H9 (cell line): ENCODE measurements around the gene MST1. TPM values are rescaled to one million over a fixed set of nuclear protein-coding genes. Genes with fewer than 3 reads are reported as not detected.

Experiments used
- DNase-seq: peaks from one replicate; pipeline ENCODE4 v3.0.0-alpha.2; 2017
- H2AFZ ChIP-seq: one replicate; pipeline ENCODE4 v1.6.1; 2013; ENCODE audit warnings: mild to moderate bottlenecking, low read length, control low read depth, moderate library complexity
- H2AK5ac ChIP-seq: 2 replicates; pipeline ENCODE4 v1.6.1; 2013; ENCODE audit warnings: low read length, control low read depth, mixed read lengths; ENCODE audit not compliant: insufficient read length
- H2BK120ac ChIP-seq: one replicate; pipeline ENCODE4 v1.6.1; 2013; ENCODE audit warnings: low read depth, mild to moderate bottlenecking, low read length, control low read depth, inconsistent platforms; ENCODE audit not compliant: poor library complexity, severe bottlenecking
- H2BK12ac ChIP-seq: 2 replicates; pipeline ENCODE4 v1.6.1; 2013; ENCODE audit warnings: low read length, control low read depth, mixed read lengths, low read depth; ENCODE audit not compliant: insufficient read length
- H2BK15ac ChIP-seq: 2 replicates; pipeline ENCODE4 v1.6.1; 2013; ENCODE audit warnings: low read depth, low read length, control low read depth
- H2BK20ac ChIP-seq: one replicate; pipeline ENCODE4 v1.6.1; 2013; ENCODE audit warnings: low read depth, mild to moderate bottlenecking, low read length, control low read depth, inconsistent platforms; ENCODE audit not compliant: poor library complexity, severe bottlenecking
- H2BK5ac ChIP-seq: 2 replicates; pipeline ENCODE4 v1.6.1; 2013; ENCODE audit warnings: low read length, control low read depth, mixed read lengths; ENCODE audit not compliant: insufficient read length
- H3K14ac ChIP-seq: 2 replicates; pipeline ENCODE4 v1.6.1; 2013; ENCODE audit warnings: low read length, control low read depth; ENCODE audit not compliant: insufficient read depth
- H3K18ac ChIP-seq: 2 replicates; pipeline ENCODE4 v1.6.1; 2013; ENCODE audit warnings: low read depth, mild to moderate bottlenecking, mixed read lengths, low read length, control low read depth; ENCODE audit not compliant: insufficient read length
- H3K23ac ChIP-seq: 2 replicates; pipeline ENCODE4 v1.6.1; 2013; ENCODE audit warnings: low read length, control low read depth, mixed read lengths, low read depth; ENCODE audit not compliant: insufficient read length
- H3K23me2 ChIP-seq: 2 replicates; pipeline ENCODE4 v1.6.1; 2013; ENCODE audit warnings: low read depth, mild to moderate bottlenecking, mixed read lengths, low read length, control low read depth; ENCODE audit not compliant: insufficient read length, poor library complexity, severe bottlenecking
- H3K27ac ChIP-seq: 2 replicates; pipeline ENCODE4 v1.5.1; 2013; ENCODE audit warnings: low read length, control low read depth, mixed read lengths, low read depth; ENCODE audit not compliant: insufficient read length
- H3K27me3 ChIP-seq: 2 replicates; pipeline ENCODE4 v1.6.1; 2013; ENCODE audit warnings: low read length, control low read depth, inconsistent platforms; ENCODE audit not compliant: insufficient read depth
- H3K4ac ChIP-seq: 2 replicates; pipeline ENCODE4 v1.6.1; 2013; ENCODE audit warnings: low read depth, mild to moderate bottlenecking, control low read depth, inconsistent platforms, low read length, moderate library complexity
- H3K4me1 ChIP-seq: 2 replicates; pipeline ENCODE4 v1.6.1; 2013; ENCODE audit warnings: low read length, control low read depth, inconsistent platforms; ENCODE audit not compliant: insufficient read depth
- H3K4me2 ChIP-seq: 2 replicates; pipeline ENCODE4 v1.6.1; 2013; ENCODE audit warnings: low read length, control low read depth, mixed read lengths; ENCODE audit not compliant: insufficient read length, insufficient read depth
- H3K56ac ChIP-seq: 2 replicates; pipeline ENCODE4 v1.6.1; 2013; ENCODE audit warnings: low read depth, mild to moderate bottlenecking, mixed read lengths, low read length, control low read depth; ENCODE audit not compliant: insufficient read length
- H3K79me1 ChIP-seq: 2 replicates; pipeline ENCODE4 v1.6.1; 2013; ENCODE audit warnings: low read depth, mild to moderate bottlenecking, moderate library complexity, low read length, control low read depth, inconsistent platforms; ENCODE audit not compliant: insufficient read depth, poor library complexity, severe bottlenecking
- H3K79me2 ChIP-seq: 2 replicates; pipeline ENCODE4 v1.6.1; 2013; ENCODE audit warnings: low read length, control low read depth, inconsistent platforms; ENCODE audit not compliant: insufficient read depth
- H3K9ac ChIP-seq: 2 replicates; pipeline ENCODE4 v1.6.1; 2013; ENCODE audit warnings: low read length, control low read depth, mixed read lengths; ENCODE audit not compliant: insufficient read length; ENCODE audit errors: extremely low read depth
- H3K9me3 ChIP-seq: one replicate; pipeline ENCODE4 v1.6.1; 2013; ENCODE audit warnings: low read depth, low read length, inconsistent platforms; ENCODE audit not compliant: control insufficient read depth
- H3T11ph ChIP-seq: one replicate; pipeline ENCODE4 v1.6.1; 2013; ENCODE audit warnings: mild to moderate bottlenecking, low read length, control low read depth, inconsistent platforms
- H4K20me1 ChIP-seq: one replicate; pipeline ENCODE4 v1.6.1; 2013; ENCODE audit not compliant: control insufficient read depth, insufficient read length, insufficient read depth
- H4K5ac ChIP-seq: 2 replicates; pipeline ENCODE4 v1.6.1; 2013; ENCODE audit warnings: low read depth, mild to moderate bottlenecking, mixed read lengths, low read length, control low read depth; ENCODE audit not compliant: insufficient read length
- H4K8ac ChIP-seq: replicated peaks from 2 replicates; pipeline ENCODE4 v1.6.1; 2013; ENCODE audit warnings: low read length, control low read depth, mixed read lengths, low read depth; ENCODE audit not compliant: insufficient read length
- H4K91ac ChIP-seq: 2 replicates; pipeline ENCODE4 v1.6.1; 2013; ENCODE audit warnings: low read depth, mild to moderate bottlenecking, moderate library complexity, mixed read lengths, low read length, control low read depth; ENCODE audit not compliant: insufficient read length
- H3K27ac Mint-ChIP-seq, 3 experiments: 2 replicates in 2 of 3; 3 replicates in 1 of 3; pipeline ENCODE4 v1.8.0; 2020 to 2021; ENCODE audit warnings: mixed read lengths in 3 of 3, mild to moderate bottlenecking in 1 of 3, moderate library complexity in 1 of 3
- H3K27me3 Mint-ChIP-seq: 2 replicates; pipeline ENCODE4 v1.8.0; 2021; ENCODE audit warnings: low read depth, mild to moderate bottlenecking, moderate library complexity, mixed read lengths
- H3K36me3 Mint-ChIP-seq, 3 experiments: 2 replicates in 2 of 3; 3 replicates in 1 of 3; pipeline ENCODE4 v1.8.0; 2020 to 2021; ENCODE audit warnings: low read depth in 3 of 3, mixed read lengths in 3 of 3; ENCODE audit not compliant: insufficient read depth in 1 of 3
- H3K4me1 Mint-ChIP-seq, 2 experiments: 2 replicates each; pipeline ENCODE4 v1.8.0; 2020; ENCODE audit warnings: mixed read lengths in 2 of 2
- H3K4me3 Mint-ChIP-seq, 2 experiments: 2 replicates in 1 of 2; 3 replicates in 1 of 2; pipeline ENCODE4 v1.8.0; 2020 to 2021; ENCODE audit warnings: mild to moderate bottlenecking in 2 of 2, mixed read lengths in 2 of 2, moderate library complexity in 1 of 2
- H3K9me3 Mint-ChIP-seq, 2 experiments: 2 replicates in 1 of 2; 3 replicates in 1 of 2; pipeline ENCODE4 v1.8.0; 2020; ENCODE audit warnings: mild to moderate bottlenecking in 2 of 2, mixed read lengths in 2 of 2, moderate library complexity in 1 of 2
- WGBS: extraction: QIAGEN DNeasy Blood & Tissue Kit; methylation state at CpG from one replicate; pipeline ENCODE4 v1.1.7; 2013; ENCODE audit warnings: missing lambda C conversion rate, low lambda C conversion rate, mixed read lengths; ENCODE audit not compliant: insufficient read length; ENCODE audit errors: extremely low coverage; 5-methylcytosine and 5-hydroxymethylcytosine counted together
- total RNA-seq: library from RNA; stranded (reverse); gene quantifications from 2 replicates; pipeline ENCODE4 v1.2.1, GENCODE V29; 2021
- TF ChIP-seq, protein P1 (sequence below): fragments of 200-600 bp; sonication (generic); conservative IDR thresholded peaks from 3 replicates; pipeline ENCODE4 v1.8.0; 2021; ENCODE audit warnings: antibody characterized with exemption, mild to moderate bottlenecking

The MST1 gene
- total RNA-seq, 1 experiment from 2014 or later = 8.9 TPM

DNA sequence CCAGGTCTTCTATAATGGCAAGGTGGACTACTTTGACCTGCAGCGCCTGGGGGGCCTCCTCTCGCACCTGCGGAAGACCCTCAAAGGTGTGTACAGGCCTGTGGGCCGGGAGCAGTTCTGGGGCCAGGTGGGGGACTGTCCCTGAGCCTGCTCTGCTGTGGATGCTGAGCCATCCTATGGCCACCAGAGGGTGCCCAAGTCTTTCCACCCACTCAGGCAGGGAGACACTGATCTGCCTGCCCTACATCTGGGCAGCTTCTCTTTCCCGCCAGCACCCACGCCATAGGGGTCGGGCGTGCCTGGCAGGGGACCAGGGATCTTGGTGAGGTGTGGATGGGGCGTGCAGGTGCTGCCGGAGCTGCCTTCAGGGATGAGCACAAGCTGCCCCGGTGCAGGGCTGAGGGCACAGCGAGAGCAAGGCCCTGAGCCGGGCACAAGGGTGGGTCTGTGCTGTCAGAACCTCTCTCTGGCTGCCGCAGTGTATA is 14.2 kb upstream of the MST1 start:
- Histone ChIP-seq H3K56ac (no peak overlapping the region), H2BK15ac (no peak overlapping the region), H2BK120ac (no peak overlapping the region), H4K20me1 (no peaks in the 10 kb centered on the region), H3K4ac (no peak overlapping the region), H3K9me3 (no peaks in the 10 kb centered on the region), H3K4me1 (no peaks in the 10 kb centered on the region), H2BK5ac (no peak overlapping the region), H3K79me2 (no peaks in the 10 kb centered on the region), H3K9ac (no peak overlapping the region), H3K79me1 (no peaks in the 10 kb centered on the region), H3K23me2 (no peaks in the 10 kb centered on the region), H3T11ph (no peak overlapping the region), H3K14ac (no peak overlapping the region), H3K18ac (no peak overlapping the region), H4K8ac (no peak overlapping the region), H4K5ac (no peak overlapping the region), H4K91ac (no peak overlapping the region), H2BK12ac (no peak overlapping the region), H3K4me2 (no peak overlapping the region), H2BK20ac (no peak overlapping the region), H3K23ac (no peak overlapping the region), H2AFZ (no peak overlapping the region), H2AK5ac (no peak overlapping the region), H3K27me3 (no peaks in the 10 kb centered on the region), H3K27ac (no peak overlapping the region)
- TF ChIP-seq, protein P1, sequence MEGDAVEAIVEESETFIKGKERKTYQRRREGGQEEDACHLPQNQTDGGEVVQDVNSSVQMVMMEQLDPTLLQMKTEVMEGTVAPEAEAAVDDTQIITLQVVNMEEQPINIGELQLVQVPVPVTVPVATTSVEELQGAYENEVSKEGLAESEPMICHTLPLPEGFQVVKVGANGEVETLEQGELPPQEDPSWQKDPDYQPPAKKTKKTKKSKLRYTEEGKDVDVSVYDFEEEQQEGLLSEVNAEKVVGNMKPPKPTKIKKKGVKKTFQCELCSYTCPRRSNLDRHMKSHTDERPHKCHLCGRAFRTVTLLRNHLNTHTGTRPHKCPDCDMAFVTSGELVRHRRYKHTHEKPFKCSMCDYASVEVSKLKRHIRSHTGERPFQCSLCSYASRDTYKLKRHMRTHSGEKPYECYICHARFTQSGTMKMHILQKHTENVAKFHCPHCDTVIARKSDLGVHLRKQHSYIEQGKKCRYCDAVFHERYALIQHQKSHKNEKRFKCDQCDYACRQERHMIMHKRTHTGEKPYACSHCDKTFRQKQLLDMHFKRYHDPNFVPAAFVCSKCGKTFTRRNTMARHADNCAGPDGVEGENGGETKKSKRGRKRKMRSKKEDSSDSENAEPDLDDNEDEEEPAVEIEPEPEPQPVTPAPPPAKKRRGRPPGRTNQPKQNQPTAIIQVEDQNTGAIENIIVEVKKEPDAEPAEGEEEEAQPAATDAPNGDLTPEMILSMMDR = peak; percentile 88
- Mint-ChIP-seq H3K4me1 (peaks cover 11 to 21% of the 10 kb centered on the region in 2 experiments), H3K36me3 (peaks cover 6 to 20% (median 17%) of the 10 kb centered on the region in 3 experiments), H3K9me3 (no peaks in the 10 kb centered on the region), H3K27ac (peak overlapping the region in 1 of 3 experiments; percentile 25; a peak in 4 of 7 replicates), H3K27me3 (no peaks in the 10 kb centered on the region), H3K4me3 (no peak overlapping the region; a peak in 1 of 5 replicates)
- DNase-seq = peak; percentile 79
- WGBS = no CpG with 5 or more reads among the region's 14 CpGs
